Measurements from ENCODE around the gene ANGEL1.

- no peak for TF ChIP-seq POLR2AphosphoS5 (IDR thresholded peaks at IDR 0.05; ENCODE audit: low read depth, low read length)
- no peak for TF ChIP-seq POLR2A (IDR thresholded peaks at IDR 0.05; ENCODE audit: low read depth, low read length)
These were observed 37.6 kb downstream of the ANGEL1 start for GRCh38 chr14:76774821-76775694.
